Ovary (tissue), 9 donors: ENCODE results near the gene MAD1L1. TPM values are rescaled to one million over a fixed set of nuclear protein-coding genes. Genes with fewer than 3 reads are reported as not detected.

Experiments used
- DNase-seq, 5 donors: peaks; one replicate each; pipeline ENCODE4 v3.0.0-alpha.2; 2019 to 2020
- H3K27ac ChIP-seq, 2 donors: fragments of 200-600 bp; one replicate each; pipeline versions ENCODE4 v1.5.1 to v1.8.0; 2019 to 2022
- H3K27me3 ChIP-seq: fragments of 200-600 bp; one replicate; pipeline ENCODE4 v1.8.0; 2022
- H3K36me3 ChIP-seq: fragments of 200-600 bp; sonication (generic); one replicate; pipeline ENCODE4 v1.5.1; 2019
- H3K4me1 ChIP-seq: one replicate; pipeline ENCODE4 v1.8.1; 2013; ENCODE audit warnings: mild to moderate bottlenecking, moderate library complexity; ENCODE audit not compliant: insufficient read depth
- H3K4me3 ChIP-seq: fragments of 200-600 bp; sonication (generic); one replicate; pipeline ENCODE4 v1.5.1; 2017
- H3K9me3 ChIP-seq, 2 donors: fragments of 200-600 bp in 1 of 2; sonication (generic) in 1 of 2; one replicate each; pipeline versions ENCODE4 v1.5.1 to v1.8.1; 2013 to 2019; ENCODE audit warnings: mild to moderate bottlenecking in 1 of 2, moderate library complexity in 1 of 2
- CTCF ChIP-seq, 3 donors: fragments of 450-650 bp in 2 of 3; fragments of 200-600 bp in 1 of 3; IDR thresholded peaks; one replicate each; pipeline versions ENCODE4 v1.5.1 to v1.8.0; 2016 to 2022; ENCODE audit warnings: antibody characterized with exemption in 3 of 3, mild to moderate bottlenecking in 1 of 3
- EP300 ChIP-seq: sonication (generic); formaldehyde crosslinking; IDR thresholded peaks from one replicate; pipeline ENCODE4 v1.6.1; 2017; ENCODE audit warnings: antibody characterized with exemption
- POLR2A ChIP-seq: fragments of 450-650 bp; IDR thresholded peaks from one replicate; pipeline ENCODE4 v1.6.1; 2017; ENCODE audit warnings: antibody characterized with exemption, mild to moderate bottlenecking, moderate library complexity
- WGBS, 3 donors: extraction: QIAGEN DNeasy Blood & Tissue Kit in 1 of 3; methylation state at CpG; one replicate each; pipeline versions ENCODE4 v1.1.5 to v1.1.7; 2013 to 2017; 5-methylcytosine and 5-hydroxymethylcytosine counted together
- intact Hi-C, 4 donors: fragments of 100-400 bp; cut with DNase I; formaldehyde crosslinking; loops; one replicate each; pipeline versions ENCODE4 v1.11.0 to v1.15.1; 2022 to 2023
- polyA plus RNA-seq, 2 donors: library from polyadenylated mRNA; stranded (reverse); fragments of 200-250 nt in 1 of 2; fragments of 350-450 nt in 1 of 2; fragmentation: Illumina TruSeq in 1 of 2; extraction: RNeasy Lipid Tissue Mini Kit (QIAGEN cat#74804) in 1 of 2; gene quantifications; one replicate each; pipeline ENCODE4 v1.2.3, GENCODE V29; 2013 to 2014
- total RNA-seq, 7 donors: library from RNA; depleted of rRNA in 2 of 7; stranded (reverse); fragments of >200 nt in 2 of 7; fragmentation: NEBNext Ultra II Directional in 3 of 7; extraction: Animal tissue kit (Norgen Biotek cat#: 25700) in 3 of 7; gene quantifications; one replicate each; pipeline versions ENCODE4 v1.1.0 to v1.2.4, GENCODE V29; 2016 to 2023
- donor health status: DM: no; HTN: no; CAD: no; lungs with moderate emphysema.
- donor health status: DM: no; HTN: no; CAD: no.
- donor health status: Bipolar disorder and iron deficiency.
- donor health status: DM: yes; HTN: yes; CAD: no.
- donor health status: DM: no; HTN: no; CAD: no.
- donor health status: DM: yes; HTN: yes; CAD: no.

Gene MAD1L1
- total and polyA plus RNA-seq, 9 donors, result 5.9 to 36.6 (median 22.8) TPM

- Histone ChIP-seq H3K27ac (no peak overlapping the region), H3K4me3 (no peak overlapping the region), H3K27me3 (no peaks in the 10 kb centered on the region), H3K4me1 (peaks cover 9% of the 10 kb centered on the region), H3K36me3 (no peaks in the 10 kb centered on the region), H3K9me3 (no peaks in the 10 kb centered on the region)
- intact Hi-C loops, result no loop called here
- TF ChIP-seq CTCF (IDR thresholded peaks at IDR 0.05), result no peak
- no peak for TF ChIP-seq EP300
- no peak for TF ChIP-seq POLR2A
- DNase-seq, result no peak
- 93 to 96% (median 95%) methylated on average over 26 of the region's 26 CpGs for WGBS, 3 donors
Observed at GRCh38 chr7:1910081-1910685, 322.6 kb downstream of the MAD1L1 start.

DNA sequence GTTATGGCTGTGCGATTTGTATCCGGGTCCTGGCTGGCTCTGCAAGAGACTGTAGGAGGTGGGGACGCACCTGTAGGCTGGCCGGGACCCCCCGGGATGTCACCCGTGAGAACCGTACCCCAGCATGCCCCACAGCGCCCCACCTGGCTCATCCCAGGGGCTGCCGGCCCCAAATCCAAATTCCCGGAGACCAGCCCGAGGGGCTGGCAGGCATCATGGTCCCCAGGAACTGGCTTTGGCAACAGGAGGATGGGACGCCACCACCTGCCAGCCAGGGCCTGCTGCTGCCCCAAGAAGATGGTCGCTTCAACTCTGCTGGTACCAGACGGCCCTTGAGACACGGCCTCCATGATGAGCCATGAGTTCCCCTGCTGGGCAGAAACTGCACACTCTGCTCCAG is 323.3 kb downstream of the MAD1L1 start:
- no peak for DNase-seq
- no peaks in the 10 kb centered on the region for H3K9me3 ChIP-seq
- H3K27ac ChIP-seq, result no peak overlapping the region
- peaks cover 9% of the 10 kb centered on the region for H3K4me1 ChIP-seq
- H3K4me3 ChIP-seq, result no peak overlapping the region
- no peaks in the 10 kb centered on the region for H3K36me3 ChIP-seq
- WGBS, 3 donors, result 94 to 95% (median 94%) methylated on average over 15 of the region's 15 CpGs
- intact Hi-C loops, result no loop called here
- TF ChIP-seq EP300 (no peak), POLR2A (no peak), CTCF (IDR thresholded peaks at IDR 0.05) (no peak)
- H3K27me3 ChIP-seq, result no peaks in the 10 kb centered on the region

DNA sequence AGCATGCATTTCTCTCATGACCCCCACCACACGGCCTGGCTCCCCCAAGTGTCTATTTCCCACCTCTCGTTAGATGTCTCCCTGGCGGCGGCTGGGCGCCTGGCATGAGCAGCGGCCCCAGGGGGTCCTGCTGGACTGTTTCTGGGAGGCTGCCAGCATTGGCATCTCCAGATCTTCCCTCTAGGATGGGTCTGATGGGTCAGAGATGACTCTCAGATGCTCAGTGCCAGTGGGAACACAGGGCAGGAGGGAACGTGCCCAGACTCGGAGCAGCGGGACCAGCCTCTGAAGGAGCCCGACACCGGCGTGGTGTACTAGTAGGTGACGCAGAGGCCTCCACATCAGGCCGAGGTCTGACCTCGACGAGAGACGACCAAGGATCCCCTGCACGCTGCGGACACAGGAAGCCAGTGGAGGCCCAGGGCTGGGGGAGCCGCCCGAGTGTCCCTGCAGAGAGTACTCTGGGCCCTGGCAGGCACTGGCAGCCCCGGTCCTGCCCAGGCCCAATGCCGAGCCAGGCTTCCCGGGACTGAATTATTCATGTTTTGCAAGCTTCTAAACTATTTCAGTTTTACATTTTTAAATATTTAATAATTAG is 323.8 kb downstream of the MAD1L1 start:
- Histone ChIP-seq H3K27ac (no peak overlapping the region), H3K9me3 (no peaks in the 10 kb centered on the region), H3K36me3 (no peaks in the 10 kb centered on the region), H3K4me1 (peaks cover 8% of the 10 kb centered on the region), H3K4me3 (no peak overlapping the region), H3K27me3 (no peaks in the 10 kb centered on the region)
- no peak for DNase-seq
- no peak for TF ChIP-seq EP300
- TF ChIP-seq POLR2A, result no peak
- TF ChIP-seq CTCF (IDR thresholded peaks at IDR 0.05), result no peak
- 86 to 88% (median 88%) methylated on average over 24 of the region's 24 CpGs for WGBS, 3 donors
- intact Hi-C loops, result no loop called here

GRCh38 chr7:1907751-1908365 is 324.9 kb downstream of the MAD1L1 start:
- Histone ChIP-seq H3K9me3 (no peaks in the 10 kb centered on the region), H3K4me1 (peaks cover 4% of the 10 kb centered on the region), H3K4me3 (no peak overlapping the region), H3K27me3 (no peaks in the 10 kb centered on the region), H3K27ac (no peak overlapping the region), H3K36me3 (no peaks in the 10 kb centered on the region)
- intact Hi-C loops, result no loop called here
- 94 to 95% (median 95%) methylated on average over 22 of the region's 22 CpGs for WGBS, 3 donors
- no peak for DNase-seq
- no peak for TF ChIP-seq CTCF (IDR thresholded peaks at IDR 0.05)
- TF ChIP-seq EP300, result no peak
- TF ChIP-seq POLR2A, result no peak
